ENCODE data around the gene MAPK10.

DNA sequence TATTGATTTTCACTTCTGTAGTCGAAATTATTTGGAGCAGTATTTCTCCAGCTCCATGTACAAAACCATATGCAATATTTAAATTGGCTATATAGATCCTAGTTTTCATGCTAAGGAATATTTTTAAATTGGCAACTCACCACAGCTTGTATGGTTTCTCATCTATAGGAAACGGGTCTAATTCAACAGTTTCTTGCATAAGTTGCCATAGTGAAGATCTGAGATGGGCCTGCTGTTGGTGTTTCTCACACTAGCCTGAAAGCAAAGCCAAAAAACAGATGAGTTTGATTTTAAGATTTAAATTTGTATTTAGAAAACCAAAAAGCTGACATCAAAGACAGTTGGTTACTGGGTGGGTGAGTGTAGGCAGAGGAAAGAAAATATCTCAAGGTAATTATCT lies 5.5 kb downstream of the MAPK10 start:
- TF ChIP-seq, protein P1, sequence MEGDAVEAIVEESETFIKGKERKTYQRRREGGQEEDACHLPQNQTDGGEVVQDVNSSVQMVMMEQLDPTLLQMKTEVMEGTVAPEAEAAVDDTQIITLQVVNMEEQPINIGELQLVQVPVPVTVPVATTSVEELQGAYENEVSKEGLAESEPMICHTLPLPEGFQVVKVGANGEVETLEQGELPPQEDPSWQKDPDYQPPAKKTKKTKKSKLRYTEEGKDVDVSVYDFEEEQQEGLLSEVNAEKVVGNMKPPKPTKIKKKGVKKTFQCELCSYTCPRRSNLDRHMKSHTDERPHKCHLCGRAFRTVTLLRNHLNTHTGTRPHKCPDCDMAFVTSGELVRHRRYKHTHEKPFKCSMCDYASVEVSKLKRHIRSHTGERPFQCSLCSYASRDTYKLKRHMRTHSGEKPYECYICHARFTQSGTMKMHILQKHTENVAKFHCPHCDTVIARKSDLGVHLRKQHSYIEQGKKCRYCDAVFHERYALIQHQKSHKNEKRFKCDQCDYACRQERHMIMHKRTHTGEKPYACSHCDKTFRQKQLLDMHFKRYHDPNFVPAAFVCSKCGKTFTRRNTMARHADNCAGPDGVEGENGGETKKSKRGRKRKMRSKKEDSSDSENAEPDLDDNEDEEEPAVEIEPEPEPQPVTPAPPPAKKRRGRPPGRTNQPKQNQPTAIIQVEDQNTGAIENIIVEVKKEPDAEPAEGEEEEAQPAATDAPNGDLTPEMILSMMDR (IDR thresholded peaks at IDR 0.05): no peak
- TF ChIP-seq POLR2A (IDR thresholded peaks at IDR 0.05) (no peak), EP300 (IDR thresholded peaks at IDR 0.05; ENCODE audit: low read depth) (no peak)
